GM12864 (cell line): ENCODE data around the gene ZBTB2.
"Not testable (repeated sequence)": the region's sequence is repeated elsewhere in the genome, so short reads cannot be mapped to it uniquely, and the experiment has no call there.

Experiments used
- DNase-seq: peaks from one replicate; pipeline ENCODE4 v3.0.0-alpha.2; 2011; ENCODE audit warnings: low read depth
- H3K4me3 ChIP-seq: 2 replicates; pipeline ENCODE4 v1.5.1; 2011; ENCODE audit warnings: mild to moderate bottlenecking, low read depth, low read length, control low read depth
- TF ChIP-seq, protein P1 (sequence below): IDR thresholded peaks from 2 replicates; pipeline ENCODE4 v1.5.1; 2011; ENCODE audit warnings: low read depth, mild to moderate bottlenecking, moderate library complexity, low read length, control low read depth, inconsistent platforms; ENCODE audit errors: missing control alignments

The ZBTB2 gene

DNA sequence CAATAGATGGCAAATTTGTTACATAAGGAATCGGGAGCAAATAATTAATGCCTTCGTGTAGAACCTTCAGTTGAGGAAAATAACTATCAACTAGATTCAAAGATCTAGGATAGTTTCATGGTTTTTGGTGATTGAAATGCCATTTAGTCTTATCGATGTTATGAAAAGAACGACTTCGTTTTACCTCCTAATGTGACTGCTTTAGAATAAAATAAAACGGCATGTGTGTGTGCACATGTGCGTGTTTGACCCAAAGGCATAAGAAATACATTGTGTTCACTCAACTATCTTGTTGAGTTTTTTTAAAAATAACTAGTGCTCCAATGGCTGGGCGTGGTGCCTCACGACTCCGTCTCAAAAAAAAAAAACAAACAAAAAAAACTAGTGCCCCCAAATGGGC, 37.6 kb downstream of the ZBTB2 start:
- DNase-seq, result no peak
- TF ChIP-seq, protein P1, sequence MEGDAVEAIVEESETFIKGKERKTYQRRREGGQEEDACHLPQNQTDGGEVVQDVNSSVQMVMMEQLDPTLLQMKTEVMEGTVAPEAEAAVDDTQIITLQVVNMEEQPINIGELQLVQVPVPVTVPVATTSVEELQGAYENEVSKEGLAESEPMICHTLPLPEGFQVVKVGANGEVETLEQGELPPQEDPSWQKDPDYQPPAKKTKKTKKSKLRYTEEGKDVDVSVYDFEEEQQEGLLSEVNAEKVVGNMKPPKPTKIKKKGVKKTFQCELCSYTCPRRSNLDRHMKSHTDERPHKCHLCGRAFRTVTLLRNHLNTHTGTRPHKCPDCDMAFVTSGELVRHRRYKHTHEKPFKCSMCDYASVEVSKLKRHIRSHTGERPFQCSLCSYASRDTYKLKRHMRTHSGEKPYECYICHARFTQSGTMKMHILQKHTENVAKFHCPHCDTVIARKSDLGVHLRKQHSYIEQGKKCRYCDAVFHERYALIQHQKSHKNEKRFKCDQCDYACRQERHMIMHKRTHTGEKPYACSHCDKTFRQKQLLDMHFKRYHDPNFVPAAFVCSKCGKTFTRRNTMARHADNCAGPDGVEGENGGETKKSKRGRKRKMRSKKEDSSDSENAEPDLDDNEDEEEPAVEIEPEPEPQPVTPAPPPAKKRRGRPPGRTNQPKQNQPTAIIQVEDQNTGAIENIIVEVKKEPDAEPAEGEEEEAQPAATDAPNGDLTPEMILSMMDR, result no peak
- no peak overlapping the region for H3K4me3 ChIP-seq

DNA sequence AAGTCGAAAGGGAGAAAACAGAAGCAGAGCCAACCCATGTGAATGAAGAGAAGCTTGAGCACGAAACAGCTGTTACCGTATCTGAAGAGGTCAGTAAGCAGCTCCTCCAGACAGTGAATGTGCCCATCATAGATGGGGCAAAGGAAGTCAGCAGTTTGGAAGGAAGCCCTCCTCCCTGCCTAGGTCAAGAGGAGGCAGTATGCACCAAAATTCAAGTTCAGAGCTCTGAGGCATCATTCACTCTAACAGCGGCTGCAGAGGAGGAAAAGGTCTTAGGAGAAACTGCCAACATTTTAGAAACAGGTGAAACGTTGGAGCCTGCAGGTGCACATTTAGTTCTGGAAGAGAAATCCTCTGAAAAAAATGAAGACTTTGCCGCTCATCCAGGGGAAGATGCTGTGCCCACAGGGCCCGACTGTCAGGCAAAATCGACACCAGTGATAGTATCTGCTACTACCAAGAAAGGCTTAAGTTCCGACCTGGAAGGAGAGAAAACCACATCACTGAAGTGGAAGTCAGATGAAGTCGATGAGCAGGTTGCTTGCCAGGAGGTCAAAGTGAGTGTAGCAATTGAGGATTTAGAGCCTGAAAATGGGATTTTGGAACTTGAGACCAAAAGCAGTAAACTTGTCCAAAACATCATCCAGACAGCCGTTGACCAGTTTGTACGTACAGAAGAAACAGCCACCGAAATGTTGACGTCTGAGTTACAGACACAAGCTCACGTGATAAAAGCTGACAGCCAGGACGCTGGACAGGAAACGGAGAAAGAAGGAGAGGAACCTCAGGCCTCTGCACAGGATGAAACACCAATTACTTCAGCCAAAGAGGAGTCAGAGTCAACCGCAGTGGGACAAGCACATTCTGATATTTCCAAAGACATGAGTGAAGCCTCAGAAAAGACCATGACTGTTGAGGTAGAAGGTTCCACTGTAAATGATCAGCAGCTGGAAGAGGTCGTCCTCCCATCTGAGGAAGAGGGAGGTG, 38.7 kb downstream of the ZBTB2 start:
- TF ChIP-seq, protein P1, result no peak
- H3K4me3 ChIP-seq, result no peak overlapping the region
- DNase-seq, result no peak

DNA sequence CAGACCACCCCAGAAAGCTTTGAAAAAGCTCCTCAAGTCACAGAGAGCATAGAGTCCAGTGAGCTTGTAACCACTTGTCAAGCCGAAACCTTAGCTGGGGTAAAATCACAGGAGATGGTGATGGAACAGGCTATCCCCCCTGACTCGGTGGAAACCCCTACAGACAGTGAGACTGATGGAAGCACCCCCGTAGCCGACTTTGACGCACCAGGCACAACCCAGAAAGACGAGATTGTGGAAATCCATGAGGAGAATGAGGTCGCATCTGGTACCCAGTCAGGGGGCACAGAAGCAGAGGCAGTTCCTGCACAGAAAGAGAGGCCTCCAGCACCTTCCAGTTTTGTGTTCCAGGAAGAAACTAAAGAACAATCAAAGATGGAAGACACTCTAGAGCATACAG, 39.6 kb downstream of the ZBTB2 start:
- TF ChIP-seq, protein P1, result no peak
- H3K4me3 ChIP-seq, result no peak overlapping the region
- DNase-seq, result no peak

DNA sequence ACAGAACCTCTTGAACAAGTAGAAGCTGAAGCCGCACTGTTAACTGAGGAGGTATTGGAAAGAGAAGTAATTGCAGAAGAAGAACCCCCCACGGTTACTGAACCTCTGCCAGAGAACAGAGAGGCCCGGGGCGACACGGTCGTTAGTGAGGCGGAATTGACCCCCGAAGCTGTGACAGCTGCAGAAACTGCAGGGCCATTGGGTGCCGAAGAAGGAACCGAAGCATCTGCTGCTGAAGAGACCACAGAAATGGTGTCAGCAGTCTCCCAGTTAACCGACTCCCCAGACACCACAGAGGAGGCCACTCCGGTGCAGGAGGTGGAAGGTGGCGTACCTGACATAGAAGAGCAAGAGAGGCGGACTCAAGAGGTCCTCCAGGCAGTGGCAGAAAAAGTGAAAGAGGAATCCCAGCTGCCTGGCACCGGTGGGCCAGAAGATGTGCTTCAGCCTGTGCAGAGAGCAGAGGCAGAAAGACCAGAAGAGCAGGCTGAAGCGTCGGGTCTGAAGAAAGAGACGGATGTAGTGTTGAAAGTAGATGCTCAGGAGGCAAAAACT, 40.1 kb downstream of the ZBTB2 start:
- no peak overlapping the region for H3K4me3 ChIP-seq
- DNase-seq, result no peak
- TF ChIP-seq, protein P1, result no peak

DNA sequence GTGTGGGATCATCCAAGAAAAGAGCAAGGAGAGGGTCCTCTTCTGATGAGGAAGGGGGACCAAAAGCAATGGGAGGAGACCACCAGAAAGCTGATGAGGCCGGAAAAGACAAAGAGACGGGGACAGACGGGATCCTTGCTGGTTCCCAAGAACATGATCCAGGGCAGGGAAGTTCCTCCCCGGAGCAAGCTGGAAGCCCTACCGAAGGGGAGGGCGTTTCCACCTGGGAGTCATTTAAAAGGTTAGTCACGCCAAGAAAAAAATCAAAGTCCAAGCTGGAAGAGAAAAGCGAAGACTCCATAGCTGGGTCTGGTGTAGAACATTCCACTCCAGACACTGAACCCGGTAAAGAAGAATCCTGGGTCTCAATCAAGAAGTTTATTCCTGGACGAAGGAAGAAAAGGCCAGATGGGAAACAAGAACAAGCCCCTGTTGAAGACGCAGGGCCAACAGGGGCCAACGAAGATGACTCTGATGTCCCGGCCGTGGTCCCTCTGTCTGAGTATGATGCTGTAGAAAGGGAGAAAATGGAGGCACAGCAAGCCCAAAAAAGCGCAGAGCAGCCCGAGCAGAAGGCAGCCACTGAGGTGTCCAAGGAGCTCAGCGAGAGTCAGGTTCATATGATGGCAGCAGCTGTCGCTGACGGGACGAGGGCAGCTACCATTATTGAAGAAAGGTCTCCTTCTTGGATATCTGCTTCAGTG, 40.8 kb downstream of the ZBTB2 start:
- H3K4me3 ChIP-seq, result no peak overlapping the region
- no peak for DNase-seq
- TF ChIP-seq, protein P1, result no peak

DNA sequence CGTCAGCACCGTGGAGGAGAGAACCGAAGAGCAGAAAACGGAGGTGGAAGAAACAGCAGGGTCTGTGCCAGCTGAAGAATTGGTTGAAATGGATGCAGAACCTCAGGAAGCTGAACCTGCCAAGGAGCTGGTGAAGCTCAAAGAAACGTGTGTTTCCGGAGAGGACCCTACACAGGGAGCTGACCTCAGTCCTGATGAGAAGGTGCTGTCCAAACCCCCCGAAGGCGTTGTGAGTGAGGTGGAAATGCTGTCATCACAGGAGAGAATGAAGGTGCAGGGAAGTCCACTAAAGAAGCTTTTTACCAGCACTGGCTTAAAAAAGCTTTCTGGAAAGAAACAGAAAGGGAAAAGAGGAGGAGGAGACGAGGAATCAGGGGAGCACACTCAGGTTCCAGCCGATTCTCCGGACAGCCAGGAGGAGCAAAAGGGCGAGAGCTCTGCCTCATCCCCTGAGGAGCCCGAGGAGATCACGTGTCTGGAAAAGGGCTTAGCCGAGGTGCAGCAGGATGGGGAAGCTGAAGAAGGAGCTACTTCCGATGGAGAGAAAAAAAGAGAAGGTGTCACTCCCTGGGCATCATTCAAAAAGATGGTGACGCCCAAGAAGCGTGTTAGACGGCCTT, 41.6 kb downstream of the ZBTB2 start:
- DNase-seq, result no peak
- TF ChIP-seq, protein P1, result no peak
- H3K4me3 ChIP-seq, result no peak overlapping the region

DNA sequence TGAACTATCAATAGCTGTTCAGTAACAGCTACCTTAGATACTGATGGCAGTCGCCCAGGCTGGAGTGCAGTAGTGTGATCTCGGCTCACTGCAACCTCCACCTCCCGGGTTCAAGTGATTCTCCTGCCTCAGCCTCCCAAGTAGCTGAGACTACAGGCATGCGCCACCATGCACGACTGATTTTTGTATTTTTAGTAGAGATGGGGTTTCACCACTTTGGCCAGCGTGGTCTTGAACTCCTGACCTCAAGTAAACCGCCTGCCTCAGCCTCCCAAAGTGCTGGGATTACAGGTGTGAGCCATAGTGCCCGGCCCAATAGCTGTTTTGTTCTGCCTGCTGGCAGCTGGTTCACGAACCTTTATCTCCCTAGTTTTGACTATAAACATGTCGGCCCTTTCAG, 48.6 kb downstream of the ZBTB2 start:
- not testable (repeated sequence) for DNase-seq

More for the DNA sequence above, 48.6 kb downstream of the ZBTB2 start:
- H3K4me3 ChIP-seq, result not testable (repeated sequence)
